Measurements from ENCODE around the gene IGF2BP3.
A peak's percentile ranks its signal among the peaks of the same experiment; 100 is the strongest.

IGF2BP3 gene

DNA sequence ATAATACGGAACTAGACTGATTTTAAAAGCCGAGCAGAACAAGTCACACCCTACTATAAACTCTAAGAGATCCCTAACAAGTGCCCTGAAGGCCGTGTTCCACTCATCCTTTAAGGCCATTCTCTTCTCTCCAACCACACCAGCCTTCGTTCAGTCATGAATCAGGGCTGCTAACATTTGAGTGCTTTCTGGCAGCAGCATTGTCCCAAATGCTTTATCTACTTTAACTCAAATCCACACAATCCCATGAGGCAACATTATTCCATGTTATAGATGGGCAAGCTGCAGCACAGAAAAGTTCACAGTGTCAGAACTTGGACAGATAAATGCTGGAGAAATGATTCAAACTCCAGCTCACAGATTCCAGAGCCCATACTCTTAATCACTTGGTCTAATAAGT lies 97.7 kb downstream of the IGF2BP3 start:
- FAIRE-seq: no peak

GRCh38 chr7:23371654-23372053 lies 98.6 kb downstream of the IGF2BP3 start:
- FAIRE-seq: no peak

DNA sequence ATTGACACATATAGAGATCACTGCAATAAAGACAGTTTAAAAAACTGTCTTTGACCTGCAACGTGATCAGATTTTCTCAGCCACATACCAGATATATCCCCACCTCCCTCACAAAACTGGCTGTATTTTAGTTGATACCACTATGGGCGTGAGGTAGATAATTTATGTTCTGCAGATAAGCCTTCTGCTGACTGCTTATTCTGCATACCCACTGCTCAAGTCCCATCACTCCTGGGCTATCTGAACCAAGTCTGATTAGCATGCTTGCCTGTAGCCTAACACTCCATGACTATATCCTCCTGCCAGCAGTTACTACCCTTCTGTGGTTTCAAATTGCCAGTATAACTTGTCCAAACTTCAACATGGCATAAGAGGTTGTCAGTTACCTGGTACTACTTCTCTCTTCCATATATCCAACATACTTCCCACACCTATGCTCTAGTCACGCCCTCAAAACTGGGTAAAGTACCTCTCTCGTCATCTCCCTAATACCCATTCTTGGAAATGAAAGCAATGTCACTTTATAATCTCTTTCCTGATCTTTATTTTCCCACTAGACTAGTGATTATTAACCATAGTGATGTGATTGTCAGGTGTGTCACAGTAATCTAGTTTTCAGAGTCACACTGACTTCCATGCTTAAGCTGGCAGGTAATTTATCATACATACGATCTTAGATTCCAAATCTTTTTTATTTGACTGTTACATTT lies 100.4 kb downstream of the IGF2BP3 start:
- no peak for FAIRE-seq

GRCh38 chr7:23369100-23369499 lies 101.2 kb downstream of the IGF2BP3 start:
- no peak for FAIRE-seq

DNA sequence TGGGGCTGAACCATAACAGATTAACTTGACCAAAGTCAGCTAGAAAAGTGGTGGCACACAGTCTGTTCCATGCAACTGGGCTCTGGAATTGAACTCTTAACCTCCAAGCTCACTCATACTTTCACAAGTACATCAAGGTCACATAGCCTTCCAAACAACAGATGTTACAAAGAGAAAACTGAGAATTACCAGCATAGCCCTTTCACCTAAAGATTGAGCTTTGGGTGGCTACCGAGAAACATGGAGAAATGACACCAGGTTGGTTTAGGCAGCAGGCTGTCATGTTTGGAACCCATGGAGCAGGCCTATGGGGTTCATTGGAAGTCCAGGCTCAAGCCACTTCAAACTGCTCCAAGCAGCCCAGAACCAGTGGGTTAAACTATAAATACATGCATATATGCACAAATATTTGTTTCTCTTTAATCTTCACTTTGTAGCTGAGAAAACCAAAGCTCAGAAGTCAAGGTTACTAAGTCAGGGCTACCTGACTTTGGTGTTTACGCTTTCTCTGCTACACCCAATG lies 112.1 kb downstream of the IGF2BP3 start:
- FAIRE-seq: no peak

- FAIRE-seq: peak; percentile 100
These were observed 112.8 kb downstream of the IGF2BP3 start for GRCh38 chr7:23357190-23358093.

DNA sequence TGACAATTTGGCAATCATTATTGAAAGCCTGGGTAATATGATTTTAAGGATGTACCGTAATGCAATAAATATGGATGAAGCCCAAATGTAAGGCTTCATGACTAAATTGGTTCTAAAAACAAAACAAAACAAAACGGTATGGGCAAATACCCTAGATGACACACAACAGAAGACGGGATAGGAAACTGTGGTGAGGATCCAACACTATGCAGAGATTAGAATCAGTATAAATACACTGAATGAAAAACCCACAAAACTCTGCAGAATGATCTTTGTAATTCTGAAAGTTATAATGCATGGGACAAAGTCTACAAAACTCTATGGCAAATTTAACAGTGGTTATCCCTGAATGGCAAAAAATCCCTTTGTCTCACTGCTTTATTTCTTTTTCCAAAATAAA lies 113.6 kb downstream of the IGF2BP3 start:
- FAIRE-seq: no peak

DNA sequence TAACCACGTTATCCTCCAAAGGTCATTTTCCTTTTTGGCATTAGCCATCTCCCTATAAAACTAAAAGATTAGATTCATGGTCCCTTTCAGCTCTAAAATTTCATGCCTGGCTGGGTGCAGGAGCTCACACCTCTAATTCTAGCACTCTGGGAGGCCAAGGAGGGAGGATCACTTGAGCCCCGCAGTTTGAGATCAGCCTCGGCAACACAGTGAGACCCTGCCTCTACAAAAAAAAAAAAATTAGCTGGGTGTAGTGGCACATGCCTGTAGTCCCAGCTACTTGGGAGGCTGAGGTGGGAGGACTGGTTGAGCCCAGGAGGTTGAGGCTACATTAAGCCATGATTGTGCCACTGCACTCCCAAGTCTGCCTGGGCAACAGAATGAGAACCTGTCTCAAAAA lies 114.1 kb downstream of the IGF2BP3 start:
- no peak for FAIRE-seq

DNA sequence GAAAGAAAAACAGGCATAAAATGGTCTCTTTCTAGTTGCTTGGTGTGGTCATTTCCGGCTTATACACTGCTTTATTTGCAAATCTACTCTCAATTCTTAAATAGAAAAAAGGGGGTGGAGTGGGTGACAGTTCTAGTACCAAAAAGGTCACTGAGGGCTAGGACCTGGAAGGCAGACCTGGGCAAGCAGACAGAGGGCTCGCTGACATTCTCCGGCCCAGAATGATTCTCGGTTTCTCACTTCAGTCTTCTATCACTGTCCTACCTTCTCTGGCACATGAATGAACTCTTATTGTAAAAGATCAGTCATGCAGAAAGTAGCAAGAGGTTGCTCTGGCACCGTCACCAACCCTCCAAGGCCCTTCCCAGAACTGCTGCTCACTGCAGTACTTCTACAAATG lies 117.1 kb downstream of the IGF2BP3 start:
- no peak for FAIRE-seq

GRCh38 chr7:23350466-23350865 lies 119.8 kb downstream of the IGF2BP3 start:
- FAIRE-seq: no peak

DNA sequence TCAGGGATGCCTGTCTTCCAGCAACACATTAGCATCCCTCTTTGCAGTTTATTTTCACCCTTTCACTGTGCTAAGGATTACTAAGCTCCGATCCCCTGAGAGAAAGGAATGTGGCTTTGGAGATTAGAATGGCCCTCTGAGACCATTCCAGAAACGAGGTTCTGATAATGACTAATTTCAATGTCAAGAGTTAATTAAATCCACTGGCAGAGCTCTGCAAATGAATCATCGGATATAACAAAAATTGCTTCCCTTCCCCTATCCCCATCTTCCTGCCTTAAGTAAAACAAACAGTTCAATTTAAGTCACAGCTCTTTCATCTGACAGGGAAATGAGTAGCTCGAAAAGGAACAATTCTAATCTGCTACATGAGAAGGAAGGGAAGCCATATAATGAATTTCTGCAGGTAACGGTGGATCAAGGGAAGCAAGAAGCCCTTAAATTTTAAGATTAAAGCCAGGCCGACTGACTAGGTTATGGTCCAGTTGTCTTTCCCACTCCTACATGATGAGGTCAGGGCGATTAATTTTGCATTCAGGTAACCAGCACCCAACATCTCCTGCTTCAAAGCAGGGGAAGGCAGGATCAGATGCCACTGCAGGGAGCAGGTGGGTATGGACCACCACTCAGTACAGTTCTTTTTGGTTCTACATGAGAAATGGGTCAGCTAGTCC lies 120.7 kb downstream of the IGF2BP3 start:
- no peak for FAIRE-seq

GRCh38 chr7:23347682-23348180 lies 122.6 kb downstream of the IGF2BP3 start:
- no peak for FAIRE-seq

GRCh38 chr7:23347033-23347681 lies 123.1 kb downstream of the IGF2BP3 start:
- no peak for FAIRE-seq

- no peak for FAIRE-seq
These were observed 124.0 kb downstream of the IGF2BP3 start for GRCh38 chr7:23346316-23346715.

DNA sequence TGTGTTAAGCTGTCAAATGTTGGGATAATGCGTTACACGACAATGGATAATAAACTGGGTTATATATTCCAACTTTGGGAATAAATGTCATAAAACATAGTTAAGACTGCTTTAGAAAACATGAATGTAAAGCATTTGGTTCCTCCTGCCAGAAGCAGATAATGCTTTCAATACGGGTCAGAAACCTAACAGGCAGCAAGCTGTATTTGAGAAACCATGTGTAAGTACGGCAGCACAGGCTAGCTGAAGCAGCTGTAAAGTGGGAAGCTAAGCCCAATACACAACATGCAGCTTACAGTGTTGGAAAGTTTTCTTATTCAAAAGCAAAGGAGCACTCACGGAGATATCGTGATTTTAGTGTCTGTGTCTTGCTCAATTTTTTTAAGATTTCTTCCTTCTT lies 124.7 kb downstream of the IGF2BP3 start:
- FAIRE-seq: no peak

GRCh38 chr7:23343806-23344475 lies 126.3 kb downstream of the IGF2BP3 start:
- FAIRE-seq: no peak

- no peak for FAIRE-seq
These were observed 127.2 kb downstream of the IGF2BP3 start for GRCh38 chr7:23343102-23343501.

GRCh38 chr7:23341846-23342598 lies 128.3 kb downstream of the IGF2BP3 start:
- no peak for FAIRE-seq

- no peak for FAIRE-seq
These were observed 131.4 kb downstream of the IGF2BP3 start for GRCh38 chr7:23338863-23339262.

- no peak for FAIRE-seq
These were observed 131.9 kb downstream of the IGF2BP3 start for GRCh38 chr7:23338439-23338838.

- no peak for FAIRE-seq
These were observed 132.9 kb downstream of the IGF2BP3 start for GRCh38 chr7:23337374-23337773.

Measured in islet of Langerhans (tissue), 1 donor.